Measurements from ENCODE around the gene ZC3H13.

ZC3H13 gene

DNA sequence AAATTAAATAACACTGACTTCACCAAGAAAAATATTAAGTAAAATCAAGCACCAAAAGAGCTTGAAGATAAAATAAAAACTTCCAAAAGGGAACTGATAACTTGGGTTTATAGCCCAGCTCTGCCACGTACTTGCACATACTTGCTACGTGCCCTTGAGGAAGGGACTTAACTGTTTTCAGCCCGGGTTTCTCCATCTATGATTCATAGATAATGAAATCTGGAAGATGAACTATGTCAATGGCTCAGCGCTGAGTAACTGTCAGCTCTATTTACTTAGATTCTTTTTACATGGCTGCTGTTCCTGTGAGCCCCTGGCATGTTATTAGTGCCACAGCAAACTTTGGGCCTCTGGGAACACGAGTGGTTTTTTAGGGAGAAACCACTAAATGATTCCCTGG is 9.6 kb upstream of the ZC3H13 start:
- DNase-seq: no peak

DNA sequence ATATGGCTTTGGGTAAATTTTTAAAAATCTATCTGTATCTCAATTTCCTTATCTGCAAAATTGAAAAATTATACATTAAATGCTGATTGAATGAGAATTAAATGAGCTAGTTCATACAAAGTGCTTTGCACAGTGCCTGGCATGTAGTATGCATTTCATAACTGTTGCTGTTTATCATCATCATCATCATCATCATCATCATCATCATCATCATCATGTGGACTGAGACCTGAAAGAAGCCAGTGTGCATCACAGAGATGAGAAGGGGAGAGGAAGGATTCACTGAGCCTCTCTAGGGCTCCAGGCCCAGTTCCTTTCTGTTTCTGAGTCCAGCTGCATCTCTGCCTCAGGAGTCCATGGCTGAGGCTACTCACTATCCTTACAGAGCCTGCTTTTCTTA is 6.9 kb upstream of the ZC3H13 start:
- no peak for DNase-seq

DNA sequence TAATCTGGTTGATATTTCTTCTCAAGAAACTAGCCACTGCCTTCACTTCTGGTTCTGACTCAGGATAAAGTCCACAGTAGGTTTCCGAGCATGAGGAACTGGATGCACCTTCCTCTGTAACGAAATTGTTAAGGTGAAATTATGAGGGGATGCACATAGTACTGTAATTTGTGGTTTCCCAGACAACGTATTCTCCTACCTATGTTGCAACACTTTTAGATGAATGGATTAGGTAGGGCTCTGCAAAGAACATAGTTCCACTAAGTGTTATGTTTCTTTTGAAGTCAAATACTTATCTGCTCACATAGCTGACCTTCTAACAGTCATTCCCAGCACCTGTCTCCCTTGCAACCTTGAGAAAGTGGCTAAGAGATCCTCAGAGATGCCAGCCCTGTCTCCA is 5.7 kb upstream of the ZC3H13 start:
- no peak for DNase-seq

DNA sequence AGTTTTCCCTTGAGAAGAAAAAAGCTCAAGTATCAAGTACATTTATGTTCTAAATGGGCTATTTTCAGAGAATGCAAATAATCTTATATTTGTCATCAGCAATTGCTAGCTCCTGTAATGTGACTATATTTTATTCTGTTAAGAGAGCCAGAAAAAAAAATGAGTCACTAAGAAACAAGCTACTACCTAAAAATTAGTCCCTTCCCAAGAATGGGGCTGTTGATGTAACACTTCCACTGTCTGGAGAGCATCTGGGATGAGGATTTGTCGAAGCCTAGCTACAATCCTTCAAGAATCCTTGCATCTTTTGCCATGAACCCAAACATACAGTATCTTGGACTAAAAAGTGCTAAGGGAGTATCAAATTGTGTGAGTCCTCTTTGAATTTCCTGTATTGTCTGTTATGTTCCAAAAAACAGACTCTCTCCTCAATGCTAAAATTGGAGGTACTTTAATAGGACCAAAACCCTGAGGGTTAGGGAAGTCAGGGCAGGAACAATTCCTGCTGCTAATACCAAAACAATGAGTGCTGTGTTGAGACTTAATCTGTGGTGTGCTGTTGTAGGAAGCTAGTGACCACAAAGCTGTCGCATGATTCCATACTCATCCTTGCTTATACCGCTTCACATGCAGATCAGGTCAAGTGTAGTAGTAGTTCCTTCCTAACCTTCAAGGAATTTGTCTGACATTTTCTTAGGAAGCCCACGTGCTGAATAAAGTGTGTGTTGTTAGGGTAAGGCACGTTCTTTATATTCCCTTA is 4.9 kb upstream of the ZC3H13 start:
- no peak for DNase-seq

DNA sequence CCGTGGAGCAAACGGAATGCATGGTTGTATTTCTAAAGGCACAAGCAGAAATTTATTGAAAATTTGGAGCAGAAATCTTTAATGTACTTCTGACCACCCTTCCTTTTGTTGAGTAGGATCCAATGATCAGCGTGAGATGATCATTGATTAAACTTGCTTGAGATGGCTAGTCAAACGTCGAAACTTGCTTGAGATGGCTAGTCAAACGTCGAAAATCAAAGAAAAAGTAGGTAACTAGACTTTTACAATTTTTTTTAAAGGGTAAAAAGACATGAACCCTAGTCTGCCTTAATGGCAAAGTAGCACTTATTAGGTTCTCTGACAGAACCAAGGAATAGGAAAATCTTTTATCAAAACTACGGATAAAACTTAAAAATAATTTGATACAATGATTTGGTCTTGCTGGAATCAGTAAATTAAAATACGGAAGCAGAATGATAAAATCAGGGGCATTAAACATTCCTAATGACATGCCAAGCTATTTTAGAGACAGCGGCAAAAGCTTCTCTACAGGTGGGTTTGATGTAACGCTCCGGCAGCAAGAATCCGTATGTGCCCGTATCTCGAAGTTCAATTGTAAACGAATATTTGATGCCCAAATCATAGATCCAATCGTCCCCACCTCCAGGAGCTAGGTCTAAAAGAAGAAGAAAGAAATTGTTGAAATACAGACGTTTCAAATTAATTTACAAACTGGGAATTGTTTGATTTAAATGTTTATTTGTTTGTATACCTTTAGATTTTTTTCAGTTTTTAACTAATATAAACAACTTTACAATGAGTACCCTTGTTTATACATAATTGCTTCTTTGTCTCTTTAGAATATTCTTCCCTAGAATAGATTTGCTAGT is 841 bp upstream of the ZC3H13 start:
- no peak for DNase-seq

- DNase-seq: no peak
Observed at GRCh38 chr13:46051968-46052318, 603 bp downstream of the ZC3H13 start.

DNA sequence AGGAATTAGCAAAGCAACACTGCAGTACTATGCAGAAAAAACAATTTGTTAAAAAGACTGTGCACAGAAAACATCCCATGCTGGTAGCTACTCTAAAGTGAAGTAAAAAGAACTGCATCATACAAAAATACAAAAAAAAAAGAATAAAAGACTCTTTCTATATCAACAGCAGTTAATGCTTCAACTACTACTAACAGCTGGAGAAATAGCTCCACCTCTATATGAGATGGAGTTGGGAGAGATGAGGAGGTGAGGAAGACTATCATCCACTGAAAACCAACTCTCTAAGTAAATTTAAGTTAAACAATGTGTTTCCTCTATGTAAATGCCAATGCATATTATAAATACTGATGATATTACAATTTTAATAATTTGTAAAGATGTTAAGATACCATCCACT is 1.8 kb downstream of the ZC3H13 start:
- DNase-seq: no peak

DNA sequence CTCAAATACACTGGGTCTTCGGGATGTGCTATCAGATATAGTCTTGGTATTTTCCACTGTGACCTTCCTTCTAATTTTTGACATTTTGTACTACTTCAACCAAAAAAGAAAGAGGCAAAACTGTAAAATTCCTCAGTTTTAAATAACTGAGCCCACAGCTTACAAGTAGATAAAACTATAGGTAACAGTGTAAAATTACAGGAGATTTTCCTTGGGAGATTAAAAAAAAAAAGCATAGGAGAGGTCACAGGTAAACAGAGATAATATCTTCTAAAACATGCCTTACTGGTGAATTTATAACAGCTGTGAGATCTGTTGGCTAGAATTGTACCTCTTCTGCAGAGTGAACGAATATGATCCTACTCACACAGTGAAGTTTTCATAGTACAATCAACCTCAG is 7.1 kb downstream of the ZC3H13 start:
- no peak for DNase-seq

GRCh38 chr13:46043647-46044046 is 8.9 kb downstream of the ZC3H13 start:
- DNase-seq: no peak

DNA sequence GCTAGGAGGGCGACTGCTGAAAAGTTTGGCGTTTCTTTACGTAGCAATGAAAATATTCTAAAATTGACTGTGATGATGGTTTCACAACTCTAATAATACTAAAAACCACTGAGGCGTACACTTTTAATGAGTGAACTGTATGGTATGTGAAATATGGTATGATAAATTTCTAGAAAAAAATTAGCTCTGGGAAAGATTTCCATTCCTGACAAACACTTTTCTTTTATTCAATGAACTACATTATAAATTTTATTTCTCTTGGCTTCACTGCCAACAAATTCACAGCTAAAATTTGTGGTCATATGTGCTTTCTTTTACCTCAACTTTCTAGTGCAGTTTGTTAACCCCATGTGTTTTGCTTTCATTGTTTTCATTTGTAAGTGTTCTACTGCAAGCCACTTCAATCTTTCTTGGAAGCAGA is 11.1 kb downstream of the ZC3H13 start:
- DNase-seq: no peak

- DNase-seq: no peak
Observed at GRCh38 chr13:46040763-46041162, 11.8 kb downstream of the ZC3H13 start.

- no peak for DNase-seq
Observed at GRCh38 chr13:46039411-46040182, 12.9 kb downstream of the ZC3H13 start.

DNA sequence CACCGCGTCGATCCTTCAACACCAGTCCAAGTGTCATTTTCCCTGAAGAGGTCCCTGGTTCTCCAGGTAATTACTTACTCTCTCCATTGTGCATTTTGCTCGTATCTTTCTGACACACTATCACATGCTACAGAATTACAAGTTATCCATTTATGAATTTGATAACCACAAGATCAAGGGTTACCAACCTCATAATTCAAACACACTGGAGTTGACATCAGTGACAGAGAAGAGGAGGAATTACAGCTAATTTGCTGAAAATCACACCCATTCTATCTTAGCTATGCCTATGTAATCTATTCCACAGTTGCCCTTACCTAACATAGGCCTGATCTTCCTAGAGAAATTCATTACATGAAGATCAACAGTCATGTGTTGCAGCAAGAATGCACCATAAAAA is 14.2 kb downstream of the ZC3H13 start:
- no peak for DNase-seq

DNA sequence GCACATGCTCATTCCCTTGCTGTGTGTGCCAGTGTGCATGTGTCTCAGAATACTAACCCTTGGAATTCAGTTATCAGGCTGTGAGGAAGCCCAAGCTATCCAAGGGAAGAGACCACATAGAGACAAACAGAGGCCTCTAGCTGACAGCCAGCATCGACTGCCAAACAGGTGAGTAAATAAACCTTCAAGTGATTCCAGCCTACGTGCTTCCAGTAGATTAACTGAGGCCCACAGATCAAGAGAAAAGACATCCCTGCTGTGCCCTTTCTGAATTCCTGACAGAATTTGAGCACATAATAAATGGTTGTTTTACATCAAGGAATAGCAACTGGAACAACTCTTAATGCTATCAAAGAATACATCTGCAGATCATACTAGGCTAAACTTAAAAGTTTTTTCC is 17.5 kb downstream of the ZC3H13 start:
- DNase-seq: no peak

- DNase-seq: no peak
Observed at GRCh38 chr13:46032341-46032740, 20.2 kb downstream of the ZC3H13 start.

DNA sequence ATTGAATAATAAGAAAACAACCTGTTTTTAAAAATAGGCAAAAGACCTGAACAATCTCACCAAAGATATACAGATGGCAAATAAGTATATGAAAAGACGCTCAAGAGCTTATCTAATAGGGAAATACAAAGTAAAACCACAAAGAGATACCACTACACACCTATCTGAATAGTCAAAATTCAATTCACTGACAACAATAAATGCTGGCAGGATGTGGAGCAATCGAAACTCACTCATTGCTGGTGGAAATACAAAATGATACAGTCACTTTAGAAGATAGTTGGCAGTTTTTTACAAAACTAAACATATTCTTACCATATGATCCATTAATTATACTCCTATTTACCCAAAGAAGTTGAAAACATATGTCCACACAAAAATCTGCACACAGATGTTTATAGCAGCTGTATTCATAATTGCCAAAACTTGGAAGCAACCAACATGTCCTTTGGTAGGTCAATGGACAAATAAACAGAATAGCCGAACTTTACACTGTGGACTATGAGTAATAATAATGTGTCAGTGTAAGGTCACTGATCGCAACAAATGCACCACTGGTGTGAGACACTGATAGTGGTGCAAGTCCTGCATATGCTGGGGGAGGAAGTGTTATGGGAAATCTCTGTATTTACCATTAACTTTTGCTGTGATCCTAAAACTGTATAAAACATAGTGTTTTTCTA is 20.8 kb downstream of the ZC3H13 start:
- no peak for DNase-seq

- DNase-seq: no peak
Observed at GRCh38 chr13:46025157-46025556, 27.4 kb downstream of the ZC3H13 start.

DNA sequence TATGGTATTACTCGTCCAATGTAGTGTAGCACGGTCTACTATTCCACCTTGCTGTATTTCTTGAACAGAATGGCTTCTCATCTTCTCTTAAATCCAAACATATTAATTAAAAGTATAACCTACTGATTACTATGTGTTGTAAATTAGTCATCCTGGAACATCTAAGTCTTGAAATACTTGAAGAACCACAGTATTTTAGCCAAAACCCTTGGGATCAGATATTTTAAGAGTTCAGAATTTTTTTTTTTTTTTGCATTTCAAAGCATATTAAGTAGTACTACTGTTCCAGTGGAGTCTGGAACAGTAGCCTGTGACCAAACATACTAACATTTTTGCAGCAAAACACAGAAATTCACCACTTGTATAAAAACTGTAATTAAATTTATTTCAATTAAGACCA is 30.1 kb downstream of the ZC3H13 start:
- DNase-seq: no peak

GRCh38 chr13:46016216-46016615 is 36.3 kb downstream of the ZC3H13 start:
- DNase-seq: no peak

DNA sequence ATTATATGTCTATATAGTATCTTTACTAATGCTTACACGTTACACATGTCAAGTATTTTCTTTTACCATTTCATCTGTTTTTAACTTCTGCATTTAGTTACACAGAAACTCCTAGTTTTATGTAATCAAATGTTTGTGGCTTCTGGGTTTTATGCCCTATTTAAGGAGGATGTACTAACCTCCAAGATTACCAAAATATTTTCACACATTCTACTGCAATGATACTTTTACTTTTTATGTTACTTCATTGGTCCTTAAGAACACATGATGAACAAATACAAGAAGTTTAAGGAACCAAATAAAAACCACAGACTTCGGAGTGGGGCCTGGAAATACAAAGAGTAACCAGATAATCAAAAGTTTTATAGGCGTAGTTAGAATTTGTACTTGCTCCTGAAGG is 37.2 kb downstream of the ZC3H13 start:
- no peak for DNase-seq

- DNase-seq: peak; percentile 3
Observed at GRCh38 chr13:46012404-46012803, 40.1 kb downstream of the ZC3H13 start.

DNA sequence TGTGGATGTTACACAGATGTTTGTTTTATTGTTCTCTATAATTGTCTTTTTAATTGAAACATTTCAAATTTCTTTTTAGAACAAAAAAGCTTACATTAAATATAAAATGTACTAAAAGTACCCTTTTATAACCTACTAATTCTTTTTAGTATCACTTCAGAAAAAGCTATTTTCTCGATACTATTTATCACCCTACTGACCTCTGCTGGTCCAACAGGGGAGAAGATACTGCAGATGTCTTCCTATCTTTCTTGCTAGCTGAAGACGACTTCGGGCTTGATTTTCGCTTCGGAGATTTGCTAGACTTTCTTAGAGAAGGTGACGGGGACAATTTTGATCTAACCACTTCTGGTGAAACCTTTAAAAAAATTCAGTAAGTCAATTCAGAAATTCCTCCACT is 42.4 kb downstream of the ZC3H13 start:
- DNase-seq: no peak

DNA sequence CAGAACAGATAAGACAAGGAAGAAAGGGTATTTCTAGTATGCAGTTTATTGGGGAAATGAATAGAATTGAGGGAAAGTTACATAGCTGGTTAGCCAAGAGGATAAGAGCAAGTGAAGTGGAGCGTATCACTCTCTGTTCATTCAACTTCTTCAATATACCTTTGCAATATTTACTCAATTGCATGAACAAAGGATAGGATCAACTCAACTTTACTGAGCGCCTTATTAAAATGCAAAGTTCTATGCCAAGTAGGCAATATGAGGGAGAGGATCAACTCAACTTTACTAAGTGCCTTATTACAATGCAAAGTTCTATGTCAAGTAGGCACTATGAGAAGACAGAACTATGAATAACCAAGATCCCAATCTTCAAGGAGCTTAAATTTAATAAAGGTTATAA is 43.9 kb downstream of the ZC3H13 start:
- DNase-seq: no peak
